GM21529 (cell line): ENCODE results near the gene TNFAIP8L3.
"Not testable (repeated sequence)": the region's sequence is repeated elsewhere in the genome, so short reads cannot be mapped to it uniquely, and the experiment has no call there.

Experiments
- ATAC-seq: cut with Tn5 transposase; IDR thresholded peaks from one replicate; pipeline ENCODE4 v1.9.1; 2021; ENCODE audit not compliant: unreplicated experiment

The TNFAIP8L3 gene

GRCh38 chr15:51094606-51095569, at the start of gene TNFAIP8L3:
TNFAIP8L3 (minus strand) TSS chr15:51094906; CDS start chr15:51094595, 311 bp downstream.
- no peak for ATAC-seq

DNA sequence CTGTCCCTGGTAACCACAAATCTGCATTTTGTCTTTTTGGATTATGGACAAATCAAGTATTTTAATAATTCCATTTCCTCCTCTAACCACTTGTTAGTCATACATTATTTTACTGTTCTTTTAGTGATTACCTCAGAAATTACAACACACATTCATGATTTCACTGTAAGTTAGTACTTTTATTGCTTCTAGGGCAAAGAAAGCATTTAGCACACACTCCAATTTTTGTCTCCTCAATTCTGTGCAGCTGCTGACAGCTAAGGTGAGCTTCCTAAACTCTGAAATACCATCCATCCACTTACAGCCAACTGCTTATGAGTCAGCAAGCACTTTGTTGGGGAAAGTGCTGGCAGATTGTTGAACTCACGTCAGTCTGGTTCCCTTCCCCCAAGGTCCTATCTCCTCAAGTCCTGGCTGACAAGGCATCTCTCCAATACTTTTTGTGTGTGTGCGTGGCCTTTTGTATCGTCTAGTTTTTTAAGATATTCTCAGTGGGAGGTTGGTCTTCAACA, 49.4 kb upstream of the TNFAIP8L3 start:
- no peak for ATAC-seq

GRCh38 chr15:51140347-51140746, 45.6 kb upstream of the TNFAIP8L3 start:
- not testable (repeated sequence) for ATAC-seq

- no peak for ATAC-seq
Measured at GRCh38 chr15:51139091-51139490, 44.4 kb upstream of the TNFAIP8L3 start.

GRCh38 chr15:51137880-51138430, 43.2 kb upstream of the TNFAIP8L3 start:
- ATAC-seq: no peak

GRCh38 chr15:51137024-51137423, 42.3 kb upstream of the TNFAIP8L3 start:
- no peak for ATAC-seq

DNA sequence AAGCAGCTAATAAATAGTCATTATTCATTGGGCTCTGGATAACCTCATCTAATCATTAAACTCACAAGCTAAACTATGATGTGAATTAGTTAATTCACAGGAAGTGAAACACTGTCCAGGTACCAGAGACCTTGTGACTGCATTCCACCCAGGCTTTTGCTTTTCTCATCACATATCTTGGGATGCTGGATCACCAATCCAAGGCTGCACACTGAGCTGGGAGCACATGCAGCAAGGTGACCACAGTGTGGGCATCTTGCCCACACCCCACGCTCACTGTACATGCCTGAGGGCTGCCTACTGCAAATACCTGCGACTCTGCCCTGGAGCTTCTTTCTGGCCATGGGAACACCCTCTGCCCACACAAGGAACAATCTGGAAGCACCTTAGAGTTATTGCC, 40.6 kb upstream of the TNFAIP8L3 start:
- ATAC-seq: no peak

- no peak for ATAC-seq
Measured at GRCh38 chr15:51134416-51135199, 39.9 kb upstream of the TNFAIP8L3 start.

GRCh38 chr15:51133140-51133765, 38.5 kb upstream of the TNFAIP8L3 start:
- no peak for ATAC-seq

- ATAC-seq: no peak
Measured at GRCh38 chr15:51132384-51133139, 37.9 kb upstream of the TNFAIP8L3 start.

DNA sequence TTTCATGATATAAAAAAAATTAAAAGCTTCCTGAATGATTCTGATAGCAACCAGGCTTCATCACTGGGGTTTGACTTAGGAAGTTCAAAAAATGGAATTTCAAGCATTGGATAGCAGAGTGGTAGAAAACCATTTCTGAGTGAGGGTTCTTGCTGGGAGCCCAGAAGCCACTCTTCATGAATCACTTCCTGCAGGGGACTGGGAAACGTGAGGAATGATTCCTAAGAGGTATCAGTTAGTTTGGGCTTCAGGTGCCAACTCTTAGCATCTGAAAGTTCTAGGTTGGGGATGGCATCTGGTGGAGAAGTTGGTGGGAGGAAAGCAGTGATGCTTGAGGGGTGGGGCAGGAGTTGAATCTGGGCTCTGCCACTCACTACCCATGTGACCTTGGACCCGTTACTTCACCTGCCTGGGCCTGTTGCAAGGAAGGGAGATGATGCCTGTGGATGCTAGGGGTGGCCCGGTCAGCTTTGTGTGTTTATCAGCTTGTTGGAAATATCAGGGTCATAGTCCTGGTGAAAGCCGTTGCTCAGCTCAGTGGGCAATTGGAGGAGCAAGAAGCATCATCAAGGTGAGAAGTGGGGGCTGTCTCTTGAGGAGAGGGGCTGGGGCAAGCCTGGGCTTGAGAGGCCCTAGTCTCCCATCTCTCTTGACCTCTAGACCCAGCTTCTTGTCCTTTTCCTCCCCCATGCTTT, 37.0 kb upstream of the TNFAIP8L3 start:
- ATAC-seq: no peak

DNA sequence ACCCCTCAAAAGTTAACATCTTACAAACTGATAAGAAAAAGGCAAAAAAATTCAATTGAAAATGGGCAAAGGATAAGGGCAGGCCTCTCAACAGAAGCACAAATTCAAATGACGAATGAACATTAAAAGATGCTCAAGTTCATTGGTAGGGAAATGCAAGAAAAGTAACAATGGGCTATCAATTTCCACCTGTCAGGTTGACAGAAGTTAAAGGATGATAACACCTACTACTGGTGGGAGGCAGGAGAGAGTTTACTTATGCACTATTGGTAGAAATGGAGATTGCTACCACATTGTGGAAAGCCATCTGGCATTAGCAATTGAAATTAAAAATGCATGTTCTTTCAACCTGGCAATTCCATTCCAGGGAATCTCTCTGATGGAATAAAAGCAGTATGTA, 35.6 kb upstream of the TNFAIP8L3 start:
- ATAC-seq: no peak

GRCh38 chr15:51129535-51130188, 35.0 kb upstream of the TNFAIP8L3 start:
- ATAC-seq: no peak

DNA sequence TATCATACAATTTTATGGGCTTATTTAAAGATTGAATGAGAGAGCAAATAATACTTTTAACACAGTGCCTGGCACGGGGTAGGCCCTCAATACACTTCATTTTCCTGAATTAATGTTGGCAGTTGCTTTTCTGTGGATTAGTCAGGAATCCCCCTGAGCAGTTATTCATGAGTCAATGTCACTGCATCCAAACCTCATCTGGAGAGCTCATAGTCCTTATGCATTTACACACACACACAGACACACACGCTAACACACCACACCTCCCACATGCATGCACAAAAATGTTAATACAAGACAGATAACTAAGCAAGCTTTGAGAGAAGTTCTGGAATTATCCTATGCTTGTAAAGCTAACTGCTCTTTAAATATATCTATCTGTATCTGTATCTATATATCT, 34.0 kb upstream of the TNFAIP8L3 start:
- no peak for ATAC-seq

DNA sequence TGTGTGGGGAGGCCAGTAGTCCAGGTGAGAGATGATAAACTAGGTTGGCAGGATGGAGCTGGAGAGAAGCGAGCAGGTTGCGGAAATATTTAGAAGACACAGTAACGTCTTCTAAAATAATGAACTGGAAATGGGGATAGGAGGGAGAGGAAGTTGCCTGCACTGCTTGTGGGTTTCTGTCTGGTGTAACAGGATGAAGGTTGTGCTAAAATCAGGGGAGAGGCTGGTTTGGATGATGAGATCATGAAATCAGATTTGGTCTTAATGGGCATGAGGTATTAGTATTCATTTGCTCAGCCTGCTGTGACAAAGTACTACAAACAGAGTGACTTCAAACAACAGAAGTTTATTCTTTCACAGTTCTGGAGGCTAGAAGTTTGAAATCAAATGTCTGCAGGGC, 32.1 kb upstream of the TNFAIP8L3 start:
- no peak for ATAC-seq

DNA sequence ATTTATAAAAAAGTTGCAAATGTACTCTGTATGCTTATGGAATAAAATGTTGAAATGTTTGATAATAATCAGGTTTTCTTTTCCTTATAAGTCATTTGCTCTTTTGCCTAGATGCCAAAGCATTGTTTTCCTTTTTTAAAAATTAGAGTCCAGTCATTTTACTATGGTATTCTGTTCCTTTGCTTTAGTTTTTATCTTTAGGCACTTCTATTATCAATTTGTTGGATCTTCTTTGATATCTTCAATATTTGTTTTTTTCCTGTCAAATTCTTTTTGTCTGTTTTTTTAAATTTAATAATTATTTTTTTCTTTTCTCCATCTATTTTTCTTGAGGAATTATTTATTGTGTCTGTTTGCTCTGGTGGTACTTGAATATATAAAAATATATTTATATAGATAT, 28.3 kb upstream of the TNFAIP8L3 start:
- not testable (repeated sequence) for ATAC-seq

DNA sequence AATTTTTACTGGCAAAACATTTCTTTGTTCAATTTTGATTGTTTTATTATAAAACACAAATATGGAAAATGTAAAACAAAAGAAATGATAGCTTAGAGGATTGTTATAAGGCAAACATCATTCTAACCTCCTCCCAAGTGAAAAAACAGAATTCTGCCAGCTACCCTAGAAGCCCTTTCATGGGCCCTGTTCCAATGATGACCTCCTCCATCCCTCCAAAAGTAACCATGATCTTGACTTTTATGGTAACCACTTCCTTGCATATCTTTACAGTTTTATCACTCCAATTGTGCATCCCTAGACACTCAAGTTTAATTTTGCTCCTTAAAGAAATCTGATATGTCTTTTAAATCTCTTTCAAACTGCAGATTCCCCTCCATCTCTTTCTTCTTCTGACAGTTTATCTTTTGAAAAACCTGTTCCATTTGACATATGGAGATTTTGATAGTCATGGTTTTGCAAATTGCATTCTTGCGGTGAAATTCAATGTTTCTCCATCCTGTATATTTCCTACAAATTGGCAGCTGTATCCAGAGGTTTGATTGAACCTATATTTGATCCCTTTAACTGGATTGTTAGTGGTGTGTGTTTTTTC, 27.0 kb upstream of the TNFAIP8L3 start:
- ATAC-seq: no peak

DNA sequence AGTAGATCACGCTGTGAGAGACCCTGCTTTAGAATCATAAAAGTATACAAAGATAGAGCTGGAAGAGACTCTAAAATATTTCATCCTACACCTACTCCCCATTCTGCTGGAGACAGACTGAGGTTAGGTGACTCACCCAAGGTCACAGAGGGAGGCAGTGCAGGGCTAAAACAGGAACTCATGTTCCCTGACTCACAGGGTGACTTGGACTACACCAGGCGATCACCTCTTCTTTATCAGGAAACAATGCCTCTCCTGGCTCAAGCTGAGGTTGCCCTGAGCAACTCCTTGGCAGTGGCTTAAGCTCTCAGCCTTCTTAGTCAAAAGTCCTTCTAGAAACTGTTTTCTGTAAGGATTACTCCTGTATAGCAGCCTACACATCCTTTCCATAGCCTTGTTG, 26.4 kb upstream of the TNFAIP8L3 start:
- ATAC-seq: no peak

GRCh38 chr15:51119120-51119519, 24.4 kb upstream of the TNFAIP8L3 start:
- ATAC-seq: no peak
